Right lobe of liver (tissue), 6 donors: ENCODE data around the gene SLC36A4. TPM values are rescaled to one million over a fixed set of nuclear protein-coding genes. Genes with fewer than 3 reads are reported as not detected.
"Not testable (repeated sequence)": the region's sequence is repeated elsewhere in the genome, so short reads cannot be mapped to it uniquely, and the experiment has no call there.

Source experiments
- ATAC-seq, 4 donors: fragments of 200-7000 bp; cut with Tn5 transposase; one replicate each; pipeline ENCODE4 v1.9.1; 2020; ENCODE audit warnings: mild to moderate bottlenecking in 4 of 4, moderate library complexity in 4 of 4
- DNase-seq, 3 donors: peaks; one replicate each; pipeline ENCODE4 v3.0.0-alpha.2; 2020
- H3K27ac ChIP-seq, 3 donors: fragments of 200-600 bp; one replicate each; pipeline ENCODE4 v1.8.0; 2022
- H3K27me3 ChIP-seq, 2 donors: fragments of 200-600 bp; one replicate each; pipeline ENCODE4 v1.8.0; 2022
- H3K36me3 ChIP-seq, 4 donors: fragments of 200-600 bp; sonication (generic) in 1 of 4; one replicate each; pipeline versions ENCODE4 v1.5.1 to v1.8.0; 2017 to 2022; ENCODE audit warnings: control low read depth in 1 of 4
- H3K4me1 ChIP-seq, 4 donors: fragments of 200-600 bp; sonication (generic) in 1 of 4; one replicate each; pipeline versions ENCODE4 v1.5.1 to v1.8.0; 2017 to 2022; ENCODE audit warnings: control low read depth in 1 of 4
- H3K4me3 ChIP-seq, 3 donors: fragments of 200-600 bp; one replicate each; pipeline ENCODE4 v1.8.0; 2022
- H3K9me3 ChIP-seq, 4 donors: fragments of 200-600 bp; sonication (generic) in 1 of 4; one replicate each; pipeline versions ENCODE4 v1.5.1 to v1.8.0; 2017 to 2022; ENCODE audit warnings: control low read depth in 1 of 4
- POLR2A ChIP-seq: fragments of 450-650 bp; IDR thresholded peaks from one replicate; pipeline ENCODE4 v1.6.1; 2017; ENCODE audit warnings: antibody characterized with exemption, mild to moderate bottlenecking
- WGBS: methylation state at CpG from one replicate; pipeline ENCODE4 v1.1.6; 2018; ENCODE audit warnings: low coverage, low lambda C conversion rate; ENCODE audit not compliant: insufficient coverage; ENCODE audit errors: missing lambda C conversion rate; 5-methylcytosine and 5-hydroxymethylcytosine counted together
- intact Hi-C, 2 donors: fragments of 100-400 bp; cut with DNase I; formaldehyde crosslinking; loops; one replicate each; pipeline versions ENCODE4 v1.11.2 to v1.14.1; 2022
- total RNA-seq, 6 experiments: library from RNA; depleted of rRNA in 2 of 6; stranded (reverse); fragments of >200 nt in 2 of 6; fragmentation: NEBNext Ultra II Directional in 3 of 6; extraction: Animal tissue kit (Norgen Biotek cat#: 25700) in 3 of 6; gene quantifications; one replicate each; pipeline versions ENCODE4 v1.1.0 to v1.2.4, GENCODE V29; 2016 to 2023
- TF ChIP-seq, protein P1 (sequence below), 4 donors: fragments of 200-600 bp in 3 of 4; fragments of 450-650 bp in 1 of 4; IDR thresholded peaks; one replicate each; pipeline versions ENCODE4 v1.5.1 to v1.8.0; 2016 to 2022; ENCODE audit warnings: antibody characterized with exemption in 4 of 4, mild to moderate bottlenecking in 2 of 4
- donor health status: DM: no; HTN: yes; CAD: no.
- donor health status: DM: no; HTN: no; CAD: no.
- donor health status: DM: no; HTN: no; CAD: no.
- donor health status: DM: no; HTN: yes; CAD: no.
- donor health status: DM: no; HTN: yes; CAD: no.

The SLC36A4 gene
- total RNA-seq, 6 experiments from 2014 or later, result 3.2 to 10.7 (median 6.5) TPM

- H3K27me3 ChIP-seq, result no peaks in the 10 kb centered on the region
- H3K36me3 ChIP-seq, result no peaks in the 10 kb centered on the region
- TF ChIP-seq POLR2A, result no peak
- TF ChIP-seq, protein P1, sequence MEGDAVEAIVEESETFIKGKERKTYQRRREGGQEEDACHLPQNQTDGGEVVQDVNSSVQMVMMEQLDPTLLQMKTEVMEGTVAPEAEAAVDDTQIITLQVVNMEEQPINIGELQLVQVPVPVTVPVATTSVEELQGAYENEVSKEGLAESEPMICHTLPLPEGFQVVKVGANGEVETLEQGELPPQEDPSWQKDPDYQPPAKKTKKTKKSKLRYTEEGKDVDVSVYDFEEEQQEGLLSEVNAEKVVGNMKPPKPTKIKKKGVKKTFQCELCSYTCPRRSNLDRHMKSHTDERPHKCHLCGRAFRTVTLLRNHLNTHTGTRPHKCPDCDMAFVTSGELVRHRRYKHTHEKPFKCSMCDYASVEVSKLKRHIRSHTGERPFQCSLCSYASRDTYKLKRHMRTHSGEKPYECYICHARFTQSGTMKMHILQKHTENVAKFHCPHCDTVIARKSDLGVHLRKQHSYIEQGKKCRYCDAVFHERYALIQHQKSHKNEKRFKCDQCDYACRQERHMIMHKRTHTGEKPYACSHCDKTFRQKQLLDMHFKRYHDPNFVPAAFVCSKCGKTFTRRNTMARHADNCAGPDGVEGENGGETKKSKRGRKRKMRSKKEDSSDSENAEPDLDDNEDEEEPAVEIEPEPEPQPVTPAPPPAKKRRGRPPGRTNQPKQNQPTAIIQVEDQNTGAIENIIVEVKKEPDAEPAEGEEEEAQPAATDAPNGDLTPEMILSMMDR (IDR thresholded peaks at IDR 0.05), result no peak
- H3K4me3 ChIP-seq, result no peak overlapping the region
- no peaks in the 10 kb centered on the region for H3K9me3 ChIP-seq
- 81% methylated on average over 5 of the region's 5 CpGs for WGBS
- no peak overlapping the region for H3K27ac ChIP-seq
- ATAC-seq (no peak), DNase-seq (no peak)
- no peaks in the 10 kb centered on the region for H3K4me1 ChIP-seq
- intact Hi-C loops, result no loop called here
These were observed 5.6 kb downstream of the SLC36A4 start for GRCh38 chr11:93192163-93192562.

- Histone ChIP-seq H3K4me3 (no peak overlapping the region), H3K4me1 (no peaks in the 10 kb centered on the region), H3K27me3 (no peaks in the 10 kb centered on the region), H3K36me3 (no peaks in the 10 kb centered on the region), H3K9me3 (no peaks in the 10 kb centered on the region), H3K27ac (no peak overlapping the region)
- 88% methylated on average over 1 of the region's 1 CpG for WGBS
- TF ChIP-seq, protein P1 (IDR thresholded peaks at IDR 0.05), result no peak
- TF ChIP-seq POLR2A, result no peak
- no peak for DNase-seq
- intact Hi-C loops, result no loop called here
- no peak for ATAC-seq
These were observed 8.3 kb downstream of the SLC36A4 start for GRCh38 chr11:93189462-93189861.

GRCh38 chr11:93188726-93189125 is 9.1 kb downstream of the SLC36A4 start:
- Histone ChIP-seq H3K36me3 (no peaks in the 10 kb centered on the region), H3K9me3 (no peaks in the 10 kb centered on the region), H3K27ac (no peak overlapping the region), H3K4me3 (no peak overlapping the region), H3K27me3 (no peaks in the 10 kb centered on the region), H3K4me1 (no peaks in the 10 kb centered on the region)
- DNase-seq (no peak), ATAC-seq (no peak)
- intact Hi-C loops, result no loop called here
- TF ChIP-seq, protein P1 (IDR thresholded peaks at IDR 0.05), result no peak
- no peak for TF ChIP-seq POLR2A

DNA sequence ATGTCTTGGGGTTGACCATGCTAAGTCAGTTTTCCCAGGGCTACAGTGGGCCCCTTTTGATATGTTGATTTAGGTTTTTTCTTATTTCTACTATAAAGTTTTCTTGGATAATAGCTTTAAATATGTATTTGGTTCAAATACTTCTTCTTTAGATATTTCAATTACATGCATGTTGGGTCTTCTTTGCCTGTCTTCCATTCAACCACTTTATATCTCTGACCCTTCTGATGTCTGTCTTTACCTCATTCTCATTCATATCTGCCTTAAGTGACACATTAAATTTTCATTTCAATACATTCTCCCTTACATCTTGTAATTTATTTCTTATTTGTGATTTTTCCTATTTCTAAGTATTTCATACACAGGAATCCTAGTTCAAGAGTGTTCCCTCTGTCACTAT is 10.5 kb downstream of the SLC36A4 start:
- Histone ChIP-seq H3K27me3 (no peaks in the 10 kb centered on the region), H3K4me1 (no peaks in the 10 kb centered on the region), H3K9me3 (no peaks in the 10 kb centered on the region), H3K36me3 (no peaks in the 10 kb centered on the region), H3K4me3 (no peak overlapping the region), H3K27ac (no peak overlapping the region)
- ATAC-seq (no peak), DNase-seq (no peak)
- intact Hi-C loops, result no loop called here
- TF ChIP-seq, protein P1 (IDR thresholded peaks at IDR 0.05), result no peak

- intact Hi-C loops, H3K4me3 ChIP-seq, H3K27ac ChIP-seq, H3K9me3 ChIP-seq, H3K4me1 ChIP-seq, ATAC-seq, H3K27me3 ChIP-seq, H3K36me3 ChIP-seq, DNase-seq: not testable (repeated sequence)
- 88% methylated on average over 8 of the region's 13 CpGs for WGBS
These were observed 19.9 kb downstream of the SLC36A4 start for GRCh38 chr11:93177891-93178290.
